Glutamatergic neuron (in vitro differentiated cells): Measurements from ENCODE around the gene CATSPER4. TPM values are rescaled to one million over a fixed set of nuclear protein-coding genes. Genes with fewer than 3 reads are reported as not detected.

Source experiments
- DNase-seq: peaks from one replicate; pipeline ENCODE4 v3.0.0; 2022
- H3K27ac Mint-ChIP-seq: one replicate; pipeline ENCODE4 v1.8.0; 2020; ENCODE audit warnings: mild to moderate bottlenecking, mixed read lengths, inconsistent platforms; ENCODE audit not compliant: unreplicated experiment
- H3K27me3 Mint-ChIP-seq: one replicate; pipeline ENCODE4 v1.8.0; 2020; ENCODE audit warnings: mild to moderate bottlenecking, moderate library complexity, mixed read lengths, inconsistent platforms; ENCODE audit not compliant: unreplicated experiment
- H3K36me3 Mint-ChIP-seq: one replicate; pipeline ENCODE4 v1.8.0; 2020; ENCODE audit warnings: mild to moderate bottlenecking, mixed read lengths, inconsistent platforms; ENCODE audit not compliant: unreplicated experiment
- H3K4me1 Mint-ChIP-seq: one replicate; pipeline ENCODE4 v1.8.0; 2020; ENCODE audit warnings: mild to moderate bottlenecking, low read depth, mixed read lengths, inconsistent platforms; ENCODE audit not compliant: unreplicated experiment
- H3K4me3 Mint-ChIP-seq: one replicate; pipeline ENCODE4 v1.8.0; 2020; ENCODE audit warnings: mild to moderate bottlenecking, mixed read lengths, inconsistent platforms; ENCODE audit not compliant: unreplicated experiment
- H3K9me3 Mint-ChIP-seq: one replicate; pipeline ENCODE4 v1.8.0; 2020; ENCODE audit warnings: mild to moderate bottlenecking, moderate library complexity, mixed read lengths, inconsistent platforms; ENCODE audit not compliant: unreplicated experiment
- CTCF ChIP-seq: fragments of 200-600 bp; sonication (generic); IDR thresholded peaks from one replicate; pipeline ENCODE4 v1.5.0; 2021; ENCODE audit not compliant: partially characterized antibody, unreplicated experiment
- long read RNA-seq: library from polyadenylated mRNA; unstranded; transcript quantifications from one replicate; pipeline ENCODE4 v2.0.0, GENCODE V29; 2020; ENCODE audit not compliant: unreplicated experiment
- total RNA-seq: library from RNA; stranded (reverse); fragmentation: NEBNext Ultra II Directional; extraction: Animal tissue kit (Norgen Biotek cat#: 25700); gene quantifications from one replicate; pipeline ENCODE4 v1.2.1, GENCODE V29; 2021; ENCODE audit not compliant: unreplicated experiment

CATSPER4 gene
- not detected for total RNA-seq
- long read RNA-seq, result 0 reads

- peak; percentile 46 for DNase-seq
- peak within 1 kb of the TSS; percentile 59 for H3K27ac Mint-ChIP-seq
- H3K4me1 Mint-ChIP-seq, result no peaks in the 10 kb centered on the region
- H3K9me3 Mint-ChIP-seq, result peaks cover 2% of the 10 kb centered on the region
- TF ChIP-seq CTCF, result peak; percentile 46
- H3K27me3 Mint-ChIP-seq, result peaks cover 6% of the 10 kb centered on the region
- H3K36me3 Mint-ChIP-seq, result peaks cover 4% of the 10 kb centered on the region
- H3K4me3 Mint-ChIP-seq, result no peak within 1 kb of the TSS
Measured at GRCh38 chr1:26190373-26190987, at the start of gene CATSPER4. Gene CATSPER4 (plus strand): TSS chr1:26190602. CDS start chr1:26190628, 26 bp downstream.

- no peak for DNase-seq
- peak; percentile 37 for TF ChIP-seq CTCF
- no peak overlapping the region for H3K4me3 Mint-ChIP-seq
Measured at GRCh38 chr1:26142159-26142558, 48.2 kb upstream of the CATSPER4 start.

GRCh38 chr1:26145041-26145959 is 45.1 kb upstream of the CATSPER4 start:
- peak; percentile 80 for TF ChIP-seq CTCF
- Mint-ChIP-seq H3K4me3 (no peak overlapping the region), H3K9me3 (no peaks in the 10 kb centered on the region), H3K36me3 (no peaks in the 10 kb centered on the region), H3K27me3 (no peaks in the 10 kb centered on the region), H3K4me1 (no peaks in the 10 kb centered on the region), H3K27ac (no peak overlapping the region)
- peak; percentile 81 for DNase-seq

More at GRCh38 chr1:26142159-26142558, 48.2 kb upstream of the CATSPER4 start:
- peaks cover 6% of the 10 kb centered on the region for H3K27me3 Mint-ChIP-seq
- no peak overlapping the region for H3K27ac Mint-ChIP-seq
- H3K4me1 Mint-ChIP-seq, result no peaks in the 10 kb centered on the region
- no peaks in the 10 kb centered on the region for H3K9me3 Mint-ChIP-seq
- no peaks in the 10 kb centered on the region for H3K36me3 Mint-ChIP-seq

GRCh38 chr1:26145960-26146294 is 44.5 kb upstream of the CATSPER4 start:
- no peaks in the 10 kb centered on the region for H3K27me3 Mint-ChIP-seq
- no peak for DNase-seq
- TF ChIP-seq CTCF, result no peak
- no peaks in the 10 kb centered on the region for H3K4me1 Mint-ChIP-seq
- H3K9me3 Mint-ChIP-seq, result no peaks in the 10 kb centered on the region
- H3K36me3 Mint-ChIP-seq, result no peaks in the 10 kb centered on the region
- H3K4me3 Mint-ChIP-seq, result no peak overlapping the region
- no peak overlapping the region for H3K27ac Mint-ChIP-seq

- Mint-ChIP-seq H3K4me1 (peaks cover 10% of the 10 kb centered on the region), H3K27ac (no peak overlapping the region), H3K4me3 (no peak overlapping the region), H3K9me3 (no peaks in the 10 kb centered on the region), H3K36me3 (no peaks in the 10 kb centered on the region), H3K27me3 (no peaks in the 10 kb centered on the region)
- TF ChIP-seq CTCF, result no peak
- DNase-seq, result no peak
Measured at GRCh38 chr1:26148887-26149286, 41.5 kb upstream of the CATSPER4 start.
